ENCODE results near the gene HSD17B8.

DNA sequence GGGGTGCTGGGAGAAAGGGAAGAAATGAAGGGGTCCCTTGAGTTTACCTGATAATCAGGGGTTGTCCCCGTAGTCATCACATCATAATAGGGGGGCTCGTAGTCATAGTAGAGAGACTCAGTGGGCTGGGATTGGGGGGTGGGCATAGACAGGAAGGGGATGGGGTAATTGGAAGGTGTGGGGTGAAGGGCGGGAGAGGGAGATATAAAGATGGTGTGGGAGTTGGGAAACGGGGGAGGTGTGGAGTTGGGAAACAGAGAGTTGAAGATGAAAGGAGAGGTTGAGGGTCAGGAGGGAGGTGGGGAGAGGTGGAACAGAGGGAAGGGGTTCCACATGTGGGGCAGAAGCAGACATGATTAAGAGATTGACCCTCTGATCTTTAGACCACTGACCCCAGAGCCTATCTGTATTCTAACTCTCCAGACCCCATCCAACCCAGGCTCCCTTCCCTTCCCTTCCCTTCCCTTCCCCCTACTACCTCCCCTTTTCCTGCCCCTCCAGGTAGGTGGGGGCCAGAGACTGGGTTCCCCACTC is 18.7 kb upstream of the HSD17B8 start:
- TF ChIP-seq, protein P1, sequence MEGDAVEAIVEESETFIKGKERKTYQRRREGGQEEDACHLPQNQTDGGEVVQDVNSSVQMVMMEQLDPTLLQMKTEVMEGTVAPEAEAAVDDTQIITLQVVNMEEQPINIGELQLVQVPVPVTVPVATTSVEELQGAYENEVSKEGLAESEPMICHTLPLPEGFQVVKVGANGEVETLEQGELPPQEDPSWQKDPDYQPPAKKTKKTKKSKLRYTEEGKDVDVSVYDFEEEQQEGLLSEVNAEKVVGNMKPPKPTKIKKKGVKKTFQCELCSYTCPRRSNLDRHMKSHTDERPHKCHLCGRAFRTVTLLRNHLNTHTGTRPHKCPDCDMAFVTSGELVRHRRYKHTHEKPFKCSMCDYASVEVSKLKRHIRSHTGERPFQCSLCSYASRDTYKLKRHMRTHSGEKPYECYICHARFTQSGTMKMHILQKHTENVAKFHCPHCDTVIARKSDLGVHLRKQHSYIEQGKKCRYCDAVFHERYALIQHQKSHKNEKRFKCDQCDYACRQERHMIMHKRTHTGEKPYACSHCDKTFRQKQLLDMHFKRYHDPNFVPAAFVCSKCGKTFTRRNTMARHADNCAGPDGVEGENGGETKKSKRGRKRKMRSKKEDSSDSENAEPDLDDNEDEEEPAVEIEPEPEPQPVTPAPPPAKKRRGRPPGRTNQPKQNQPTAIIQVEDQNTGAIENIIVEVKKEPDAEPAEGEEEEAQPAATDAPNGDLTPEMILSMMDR (IDR thresholded peaks at IDR 0.05 in 4 of 5, conservative IDR thresholded peaks at IDR 0.05 in 1 of 5) = no peak
- TF ChIP-seq POLR2A (IDR thresholded peaks at IDR 0.05) = no peak

Measured in gastrocnemius medialis (tissue), 4 donors.